Upper lobe of left lung (tissue), 4 donors: ENCODE measurements around the gene STXBP3.
"Not testable (repeated sequence)": the region's sequence is repeated elsewhere in the genome, so short reads cannot be mapped to it uniquely, and the experiment has no call there.

Source experiments
- CTCF ChIP-seq, 6 experiments: fragments of 450-650 bp in 4 of 6; fragments of 200-600 bp in 2 of 6; sonication (generic) in 2 of 6; IDR thresholded peaks; one replicate each; pipeline ENCODE4 v1.5.1; 2016 to 2019; ENCODE audit warnings: antibody characterized with exemption in 6 of 6
- EP300 ChIP-seq, 4 donors: sonication (generic); formaldehyde crosslinking; IDR thresholded peaks; one replicate each; pipeline ENCODE4 v1.5.1; 2017; ENCODE audit warnings: antibody characterized with exemption in 4 of 4, control low read depth in 2 of 4
- POLR2A ChIP-seq, 4 donors: fragments of 450-650 bp; IDR thresholded peaks; one replicate each; pipeline ENCODE4 v1.5.1; 2016 to 2017; ENCODE audit warnings: antibody characterized with exemption in 4 of 4, mild to moderate bottlenecking in 2 of 4
- POLR2AphosphoS5 ChIP-seq, 2 donors: sonication (generic); formaldehyde crosslinking; IDR thresholded peaks; one replicate each; pipeline ENCODE4 v1.5.1; 2017; ENCODE audit warnings: antibody characterized with exemption in 2 of 2

DNA sequence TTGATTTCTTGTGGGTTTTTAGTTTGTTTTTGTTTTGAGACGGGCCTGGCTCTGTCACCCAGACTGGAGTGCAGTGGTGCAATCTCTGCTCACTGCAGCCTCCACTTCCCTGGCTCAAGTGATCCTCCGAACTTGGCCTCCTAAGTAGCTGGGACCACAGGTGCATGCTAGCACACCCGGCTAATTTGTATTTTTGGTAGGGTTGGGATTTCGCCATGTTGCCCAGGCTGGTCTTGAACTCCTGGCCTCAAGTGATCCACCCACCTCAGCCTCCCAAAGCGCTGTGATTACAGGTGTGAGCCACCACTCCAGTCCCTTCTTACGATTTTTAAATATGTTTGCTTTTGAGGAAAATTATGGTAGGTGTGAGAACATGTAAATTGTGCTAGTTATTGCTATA lies 44.4 kb upstream of the STXBP3 start:
- TF ChIP-seq CTCF, POLR2A, POLR2AphosphoS5, EP300 (IDR thresholded peaks at IDR 0.05): not testable (repeated sequence)
